ENCODE results near the gene KSR2.

KSR2 gene

DNA sequence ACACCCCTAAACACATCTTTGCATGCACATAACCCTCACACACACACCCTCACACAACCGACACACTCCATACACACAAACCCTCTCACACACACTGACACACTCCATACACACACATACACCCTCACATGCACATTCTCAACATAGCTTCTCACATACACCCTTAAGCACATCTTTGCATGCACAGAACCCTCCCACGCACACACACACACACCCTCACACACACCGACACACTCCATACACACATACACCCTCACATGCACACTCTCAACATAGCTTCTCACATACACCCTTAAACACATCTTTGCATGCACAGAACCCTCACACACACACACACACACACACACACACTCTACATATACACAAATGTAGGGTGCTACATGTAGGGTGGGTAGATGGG lies 534.9 kb downstream of the KSR2 start:
- no peaks in the 10 kb centered on the region for H3K4me1 ChIP-seq (ENCODE audit: control insufficient read depth in 2 of 2, insufficient read depth in 2 of 2, low read length in 2 of 2)

DNA sequence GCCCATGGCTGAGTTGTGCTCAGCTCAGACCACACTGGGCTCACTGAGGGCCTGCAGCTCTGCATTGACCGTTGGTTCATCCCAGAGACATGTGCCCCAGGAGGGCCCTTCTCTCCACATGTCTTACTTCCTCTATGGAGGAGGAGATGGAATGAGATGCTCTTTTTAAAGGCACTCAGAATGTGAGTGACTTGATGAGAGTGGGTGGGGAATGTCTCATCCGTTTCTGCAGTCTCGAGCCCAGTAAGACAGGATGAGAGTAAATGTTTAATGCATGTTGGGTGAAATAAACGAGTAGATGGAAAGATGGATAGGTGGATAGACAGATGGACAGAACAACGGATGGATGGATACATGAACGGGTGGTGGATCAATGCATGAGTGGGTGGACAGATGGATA lies 538.5 kb downstream of the KSR2 start:
- Histone ChIP-seq H3K9ac (ENCODE audit: low read depth in 1 of 2, low read length in 2 of 2) (no peak overlapping the region), H3K27me3 (ENCODE audit: control insufficient read depth in 2 of 2, insufficient read depth in 2 of 2, low read length in 2 of 2) (peaks cover 0 to 2% of the 10 kb centered on the region in 2 donors), H3K4me1 (ENCODE audit: control insufficient read depth in 2 of 2, insufficient read depth in 2 of 2, low read length in 2 of 2) (no peaks in the 10 kb centered on the region), H3K36me3 (ENCODE audit: control insufficient read depth in 2 of 2, insufficient read depth in 2 of 2, low read length in 2 of 2) (no peaks in the 10 kb centered on the region), H3K4me3 (ENCODE audit: low read length in 2 of 2) (no peak overlapping the region), H3K27ac (ENCODE audit: low read depth in 2 of 2, low read length in 2 of 2) (no peak overlapping the region), H3K9me3 (ENCODE audit: control insufficient read depth in 2 of 2, low read length in 2 of 2) (no peaks in the 10 kb centered on the region)

More for the DNA sequence above, 534.9 kb downstream of the KSR2 start:
- H3K36me3 ChIP-seq (ENCODE audit: control insufficient read depth in 2 of 2, insufficient read depth in 2 of 2, low read length in 2 of 2), result no peaks in the 10 kb centered on the region
- peaks cover 0 to 2% of the 10 kb centered on the region in 2 donors for H3K27me3 ChIP-seq (ENCODE audit: control insufficient read depth in 2 of 2, insufficient read depth in 2 of 2, low read length in 2 of 2)
- H3K9me3 ChIP-seq (ENCODE audit: control insufficient read depth in 2 of 2, low read length in 2 of 2), result no peaks in the 10 kb centered on the region
- no peak overlapping the region for H3K27ac ChIP-seq (ENCODE audit: low read depth in 2 of 2, low read length in 2 of 2)
- H3K4me3 ChIP-seq (ENCODE audit: low read length in 2 of 2), result no peak overlapping the region
- no peak overlapping the region for H3K9ac ChIP-seq (ENCODE audit: low read depth in 1 of 2, low read length in 2 of 2)

GRCh38 chr12:117427211-117427610 lies 541.6 kb downstream of the KSR2 start:
- no peaks in the 10 kb centered on the region for H3K4me1 ChIP-seq (ENCODE audit: control insufficient read depth in 2 of 2, insufficient read depth in 2 of 2, low read length in 2 of 2)
- no peak overlapping the region for H3K27ac ChIP-seq (ENCODE audit: low read depth in 2 of 2, low read length in 2 of 2)
- no peak overlapping the region for H3K9ac ChIP-seq (ENCODE audit: low read depth in 1 of 2, low read length in 2 of 2)
- H3K9me3 ChIP-seq (ENCODE audit: control insufficient read depth in 2 of 2, low read length in 2 of 2), result no peaks in the 10 kb centered on the region
- H3K4me3 ChIP-seq (ENCODE audit: low read length in 2 of 2), result no peak overlapping the region
- H3K27me3 ChIP-seq (ENCODE audit: control insufficient read depth in 2 of 2, insufficient read depth in 2 of 2, low read length in 2 of 2), result no peaks in the 10 kb centered on the region
- H3K36me3 ChIP-seq (ENCODE audit: control insufficient read depth in 2 of 2, insufficient read depth in 2 of 2, low read length in 2 of 2), result no peaks in the 10 kb centered on the region

GRCh38 chr12:117421987-117422386 lies 546.8 kb downstream of the KSR2 start:
- no peaks in the 10 kb centered on the region for H3K4me1 ChIP-seq (ENCODE audit: control insufficient read depth in 2 of 2, insufficient read depth in 2 of 2, low read length in 2 of 2)
- no peak overlapping the region for H3K4me3 ChIP-seq (ENCODE audit: low read length in 2 of 2)
- H3K9me3 ChIP-seq (ENCODE audit: control insufficient read depth in 2 of 2, low read length in 2 of 2), result no peaks in the 10 kb centered on the region
- no peaks in the 10 kb centered on the region for H3K36me3 ChIP-seq (ENCODE audit: control insufficient read depth in 2 of 2, insufficient read depth in 2 of 2, low read length in 2 of 2)
- no peaks in the 10 kb centered on the region for H3K27me3 ChIP-seq (ENCODE audit: control insufficient read depth in 2 of 2, insufficient read depth in 2 of 2, low read length in 2 of 2)
- H3K27ac ChIP-seq (ENCODE audit: low read depth in 2 of 2, low read length in 2 of 2), result no peak overlapping the region
- no peak overlapping the region for H3K9ac ChIP-seq (ENCODE audit: low read depth in 1 of 2, low read length in 2 of 2)

- Histone ChIP-seq H3K4me3 (ENCODE audit: low read length in 2 of 2) (no peak overlapping the region), H3K9me3 (ENCODE audit: control insufficient read depth in 2 of 2, low read length in 2 of 2) (no peaks in the 10 kb centered on the region), H3K9ac (ENCODE audit: low read depth in 1 of 2, low read length in 2 of 2) (no peak overlapping the region), H3K4me1 (ENCODE audit: control insufficient read depth in 2 of 2, insufficient read depth in 2 of 2, low read length in 2 of 2) (no peaks in the 10 kb centered on the region), H3K27ac (ENCODE audit: low read depth in 2 of 2, low read length in 2 of 2) (no peak overlapping the region), H3K36me3 (ENCODE audit: control insufficient read depth in 2 of 2, insufficient read depth in 2 of 2, low read length in 2 of 2) (no peaks in the 10 kb centered on the region), H3K27me3 (ENCODE audit: control insufficient read depth in 2 of 2, insufficient read depth in 2 of 2, low read length in 2 of 2) (no peaks in the 10 kb centered on the region)
These were observed 547.6 kb downstream of the KSR2 start for GRCh38 chr12:117421068-117421752.

DNA sequence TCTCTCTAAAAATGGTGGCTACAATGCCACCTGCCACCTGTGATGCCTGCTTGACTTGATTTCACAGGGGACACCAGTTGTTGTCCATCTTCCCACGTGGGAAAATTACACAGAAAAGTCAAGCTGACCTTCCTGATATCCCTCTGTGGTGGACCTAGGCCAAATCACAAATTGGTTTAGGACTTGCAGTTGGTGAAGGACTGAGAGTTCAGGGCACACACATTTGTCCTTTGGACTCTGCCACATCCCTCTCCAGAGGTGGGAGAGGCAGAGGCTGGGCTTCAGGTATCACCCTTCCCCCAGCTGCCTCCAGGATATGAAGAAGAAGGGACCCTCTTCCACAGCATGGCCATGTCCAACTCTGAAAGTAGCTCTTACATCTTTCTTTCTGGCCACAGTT lies 551.8 kb downstream of the KSR2 start:
- Histone ChIP-seq H3K27ac (ENCODE audit: low read depth in 2 of 2, low read length in 2 of 2) (no peak overlapping the region), H3K36me3 (ENCODE audit: control insufficient read depth in 2 of 2, insufficient read depth in 2 of 2, low read length in 2 of 2) (no peaks in the 10 kb centered on the region), H3K9ac (ENCODE audit: low read depth in 1 of 2, low read length in 2 of 2) (no peak overlapping the region), H3K9me3 (ENCODE audit: control insufficient read depth in 2 of 2, low read length in 2 of 2) (no peaks in the 10 kb centered on the region), H3K4me3 (ENCODE audit: low read length in 2 of 2) (no peak overlapping the region), H3K4me1 (ENCODE audit: control insufficient read depth in 2 of 2, insufficient read depth in 2 of 2, low read length in 2 of 2) (no peaks in the 10 kb centered on the region), H3K27me3 (ENCODE audit: control insufficient read depth in 2 of 2, insufficient read depth in 2 of 2, low read length in 2 of 2) (no peaks in the 10 kb centered on the region)

DNA sequence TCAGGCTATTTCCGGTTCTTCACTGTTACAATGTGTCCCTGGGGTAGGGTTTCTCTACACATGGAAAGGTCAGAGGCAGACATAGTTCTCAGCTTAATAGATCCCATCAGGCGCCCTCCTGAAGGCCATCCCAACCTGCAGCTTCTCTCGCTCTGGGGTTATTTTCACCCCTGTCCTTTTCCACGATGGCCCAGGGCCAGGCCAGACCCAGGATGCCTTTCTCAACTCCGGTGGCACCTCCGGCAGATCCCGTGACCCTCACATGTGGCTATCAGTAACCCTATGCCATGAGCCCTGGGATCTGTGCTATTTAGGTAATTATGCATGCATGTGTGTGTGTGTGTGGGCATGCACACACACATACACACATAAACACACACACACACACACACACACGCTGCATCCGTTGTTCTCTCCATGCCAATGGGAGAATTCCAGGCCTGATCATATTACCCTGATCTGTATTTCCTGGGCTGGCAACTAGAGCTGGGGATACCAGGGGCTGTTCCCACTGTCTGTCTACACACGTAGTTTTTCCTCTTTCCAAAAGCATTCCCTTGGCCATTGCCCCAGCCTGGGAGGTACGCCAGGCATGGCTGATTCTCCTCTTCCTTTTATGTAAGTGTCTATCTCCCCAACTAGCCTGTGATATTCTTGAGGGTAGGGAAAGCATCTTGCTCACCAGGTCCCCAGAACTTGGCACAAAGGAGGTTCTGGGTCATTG lies 556.2 kb downstream of the KSR2 start:
- Histone ChIP-seq H3K27ac (ENCODE audit: low read depth in 2 of 2, low read length in 2 of 2) (no peak overlapping the region), H3K4me1 (ENCODE audit: control insufficient read depth in 2 of 2, insufficient read depth in 2 of 2, low read length in 2 of 2) (no peaks in the 10 kb centered on the region), H3K4me3 (ENCODE audit: low read length in 2 of 2) (no peak overlapping the region), H3K27me3 (ENCODE audit: control insufficient read depth in 2 of 2, insufficient read depth in 2 of 2, low read length in 2 of 2) (no peaks in the 10 kb centered on the region), H3K9ac (ENCODE audit: low read depth in 1 of 2, low read length in 2 of 2) (no peak overlapping the region), H3K36me3 (ENCODE audit: control insufficient read depth in 2 of 2, insufficient read depth in 2 of 2, low read length in 2 of 2) (no peaks in the 10 kb centered on the region), H3K9me3 (ENCODE audit: control insufficient read depth in 2 of 2, low read length in 2 of 2) (no peaks in the 10 kb centered on the region)

DNA sequence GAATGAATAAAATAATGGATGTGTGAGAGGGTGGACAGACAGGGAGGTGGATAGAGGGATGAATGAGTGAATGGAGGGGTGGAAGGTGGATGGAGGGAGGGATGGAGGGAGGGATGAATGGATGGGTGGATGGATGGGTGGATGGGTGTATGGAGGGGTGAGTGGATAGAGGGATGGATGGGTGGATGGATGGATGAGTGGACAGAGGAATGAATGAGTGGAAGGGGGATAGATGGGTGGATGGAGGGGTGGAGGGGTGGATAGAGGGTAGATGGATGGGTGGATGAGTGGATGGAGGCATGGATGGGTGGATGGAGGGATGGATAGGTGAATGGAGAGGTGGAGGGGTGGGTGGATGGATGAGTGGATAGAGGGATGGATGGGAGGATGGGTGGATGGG lies 559.5 kb downstream of the KSR2 start:
- no peaks in the 10 kb centered on the region for H3K36me3 ChIP-seq (ENCODE audit: control insufficient read depth in 2 of 2, insufficient read depth in 2 of 2, low read length in 2 of 2)
- no peak overlapping the region for H3K27ac ChIP-seq (ENCODE audit: low read depth in 2 of 2, low read length in 2 of 2)
- H3K9me3 ChIP-seq (ENCODE audit: control insufficient read depth in 2 of 2, low read length in 2 of 2), result no peaks in the 10 kb centered on the region
- H3K27me3 ChIP-seq (ENCODE audit: control insufficient read depth in 2 of 2, insufficient read depth in 2 of 2, low read length in 2 of 2), result peaks cover 0 to 2% of the 10 kb centered on the region in 2 donors
- H3K4me3 ChIP-seq (ENCODE audit: low read length in 2 of 2), result no peak overlapping the region
- no peaks in the 10 kb centered on the region for H3K4me1 ChIP-seq (ENCODE audit: control insufficient read depth in 2 of 2, insufficient read depth in 2 of 2, low read length in 2 of 2)
- H3K9ac ChIP-seq (ENCODE audit: low read depth in 1 of 2, low read length in 2 of 2), result no peak overlapping the region

GRCh38 chr12:117408161-117408791 lies 560.5 kb downstream of the KSR2 start:
- no peaks in the 10 kb centered on the region for H3K36me3 ChIP-seq (ENCODE audit: control insufficient read depth in 2 of 2, insufficient read depth in 2 of 2, low read length in 2 of 2)
- H3K4me3 ChIP-seq (ENCODE audit: low read length in 2 of 2), result no peak overlapping the region
- H3K27ac ChIP-seq (ENCODE audit: low read depth in 2 of 2, low read length in 2 of 2), result no peak overlapping the region
- peaks cover 0 to 2% of the 10 kb centered on the region in 2 donors for H3K27me3 ChIP-seq (ENCODE audit: control insufficient read depth in 2 of 2, insufficient read depth in 2 of 2, low read length in 2 of 2)
- H3K9me3 ChIP-seq (ENCODE audit: control insufficient read depth in 2 of 2, low read length in 2 of 2), result no peaks in the 10 kb centered on the region
- no peaks in the 10 kb centered on the region for H3K4me1 ChIP-seq (ENCODE audit: control insufficient read depth in 2 of 2, insufficient read depth in 2 of 2, low read length in 2 of 2)
- H3K9ac ChIP-seq (ENCODE audit: low read depth in 1 of 2, low read length in 2 of 2), result no peak overlapping the region

DNA sequence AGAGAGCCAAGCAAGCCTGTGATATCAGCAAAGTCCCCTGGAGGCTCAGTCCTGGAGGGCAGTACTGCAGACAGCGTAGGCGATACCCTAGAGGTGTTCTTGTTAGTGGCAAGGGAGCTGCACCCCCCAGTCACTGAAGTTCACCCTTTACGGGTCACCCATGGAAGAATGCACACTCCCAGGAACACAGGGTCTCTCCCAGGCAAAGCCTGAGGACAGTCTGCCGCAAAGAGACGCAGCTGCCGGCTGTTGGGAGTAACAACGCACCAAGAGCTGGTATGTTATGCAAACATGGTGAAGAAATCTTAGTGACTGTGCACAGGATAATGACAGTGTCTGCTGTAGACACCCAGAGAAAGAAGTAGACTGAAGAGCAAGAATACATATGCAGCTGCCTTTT lies 563.9 kb downstream of the KSR2 start:
- no peaks in the 10 kb centered on the region for H3K4me1 ChIP-seq (ENCODE audit: control insufficient read depth in 2 of 2, insufficient read depth in 2 of 2, low read length in 2 of 2)
- peaks cover 0 to 2% of the 10 kb centered on the region in 2 donors for H3K27me3 ChIP-seq (ENCODE audit: control insufficient read depth in 2 of 2, insufficient read depth in 2 of 2, low read length in 2 of 2)
- no peak overlapping the region for H3K9ac ChIP-seq (ENCODE audit: low read depth in 1 of 2, low read length in 2 of 2)
- no peaks in the 10 kb centered on the region for H3K36me3 ChIP-seq (ENCODE audit: control insufficient read depth in 2 of 2, insufficient read depth in 2 of 2, low read length in 2 of 2)
- no peak overlapping the region for H3K4me3 ChIP-seq (ENCODE audit: low read length in 2 of 2)
- no peak overlapping the region for H3K27ac ChIP-seq (ENCODE audit: low read depth in 2 of 2, low read length in 2 of 2)
- H3K9me3 ChIP-seq (ENCODE audit: control insufficient read depth in 2 of 2, low read length in 2 of 2), result no peaks in the 10 kb centered on the region

Measured in mucosa of rectum (tissue), 2 donors.